Activated CD4-positive, CD25-positive, alpha-beta regulatory T cell (primary cell): ENCODE data around the gene PELI1.
"Not testable (repeated sequence)": the region's sequence is repeated elsewhere in the genome, so short reads cannot be mapped to it uniquely, and the experiment has no call there.

Experiments used
- DNase-seq, 4 experiments: peaks; one replicate each; lab custom pipeline; 2025; lab: John Stamatoyannopoulos, UW

Gene PELI1

DNA sequence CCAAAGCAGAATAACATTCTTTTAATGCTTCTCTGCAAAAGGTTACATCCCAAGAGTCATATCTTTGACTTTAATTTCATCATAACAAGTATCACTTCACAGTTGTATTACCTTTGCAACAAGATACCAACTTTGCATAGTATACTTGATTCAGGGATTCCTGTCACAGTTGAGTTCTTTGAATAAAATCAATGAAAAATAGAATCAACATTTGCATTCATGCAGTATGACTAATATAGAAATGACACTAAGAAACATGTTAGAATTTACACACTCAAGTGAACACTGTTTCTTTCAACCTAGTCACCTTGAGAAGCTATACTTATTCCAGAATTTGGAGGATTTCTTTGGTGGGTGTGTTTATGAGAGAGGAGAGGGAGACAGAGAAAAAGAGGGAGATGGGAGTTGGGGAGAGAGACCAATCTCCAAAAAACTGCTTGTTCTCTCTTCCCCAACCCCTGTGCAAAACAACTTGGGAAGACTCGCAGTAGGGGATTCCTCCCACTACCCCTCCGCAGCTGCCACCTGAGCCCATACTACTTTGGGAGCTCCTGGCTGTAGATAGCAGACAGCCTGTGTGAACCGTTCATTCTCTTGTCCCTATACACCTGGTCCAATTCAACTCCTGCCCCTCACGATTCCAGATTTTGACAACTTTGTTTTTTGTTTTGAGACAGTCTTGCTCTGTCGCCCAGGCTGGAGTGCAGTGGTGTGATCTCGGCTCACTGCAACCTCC, 57.7 kb downstream of the PELI1 start:
- no peak for DNase-seq

DNA sequence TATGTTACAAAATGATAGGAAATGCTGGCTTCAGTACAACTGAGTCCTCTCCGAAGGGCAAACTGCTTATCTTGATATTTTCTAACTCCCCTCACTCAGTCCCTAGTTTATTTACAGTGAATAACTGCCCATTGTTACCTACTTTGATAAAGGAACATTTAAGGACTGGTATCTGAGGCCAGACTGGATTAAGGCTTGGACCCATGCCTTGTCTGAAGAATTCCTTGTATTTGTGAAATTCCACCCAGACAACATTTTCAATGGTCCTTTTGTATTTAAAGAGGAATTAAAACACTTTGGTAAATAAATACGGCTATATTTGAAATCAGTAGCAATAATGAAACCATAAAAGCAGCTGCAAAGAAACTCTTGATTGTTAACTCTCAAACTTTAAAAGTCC, 58.3 kb downstream of the PELI1 start:
- DNase-seq, result no peak

GRCh38 chr2:64081046-64081445, 63.2 kb downstream of the PELI1 start:
- no peak for DNase-seq

DNA sequence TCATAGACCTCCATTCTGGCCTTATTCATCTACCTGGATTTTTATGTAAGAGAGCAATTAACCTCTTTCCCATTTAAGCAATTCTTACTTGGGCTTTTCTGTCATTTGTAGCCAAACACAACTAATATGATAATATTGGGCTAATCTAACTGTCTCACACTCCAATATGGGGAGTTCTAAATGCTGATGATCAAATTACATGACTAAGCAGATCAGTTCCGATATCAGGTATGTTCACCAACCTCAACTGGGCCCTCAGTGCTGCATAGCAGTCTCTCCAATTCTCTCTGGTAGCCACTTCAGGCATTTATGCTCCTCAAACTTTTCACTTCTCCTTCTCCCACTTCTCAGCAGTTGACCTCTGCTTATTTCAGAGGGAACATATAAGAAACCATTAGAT, 64.0 kb downstream of the PELI1 start:
- no peak for DNase-seq

GRCh38 chr2:64079688-64080087, 64.5 kb downstream of the PELI1 start:
- DNase-seq, result not testable (repeated sequence)

- DNase-seq, result not testable (repeated sequence)
These were observed 67.4 kb downstream of the PELI1 start for GRCh38 chr2:64076828-64077227.

- DNase-seq, result not testable (repeated sequence)
These were observed 69.6 kb downstream of the PELI1 start for GRCh38 chr2:64074616-64075015.

DNA sequence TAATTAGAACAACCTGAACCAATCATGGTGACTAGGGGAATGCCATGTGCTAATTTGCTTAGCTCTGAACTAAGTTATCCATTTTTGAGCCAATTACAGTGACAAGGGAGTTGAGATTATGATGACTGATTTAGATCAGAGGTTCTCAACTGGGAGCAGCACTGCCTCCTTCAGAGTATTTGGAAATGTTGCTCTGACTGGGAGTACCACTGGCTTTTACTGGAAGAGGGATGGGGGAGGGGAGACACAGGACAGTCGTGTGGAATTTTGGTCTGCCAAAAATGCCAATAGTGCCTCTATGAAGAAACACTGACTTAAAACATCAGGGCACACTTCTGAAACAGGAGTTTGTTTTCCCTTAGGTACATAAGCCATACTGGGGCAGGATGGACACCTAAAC, 76.9 kb downstream of the PELI1 start:
- DNase-seq, result no peak

DNA sequence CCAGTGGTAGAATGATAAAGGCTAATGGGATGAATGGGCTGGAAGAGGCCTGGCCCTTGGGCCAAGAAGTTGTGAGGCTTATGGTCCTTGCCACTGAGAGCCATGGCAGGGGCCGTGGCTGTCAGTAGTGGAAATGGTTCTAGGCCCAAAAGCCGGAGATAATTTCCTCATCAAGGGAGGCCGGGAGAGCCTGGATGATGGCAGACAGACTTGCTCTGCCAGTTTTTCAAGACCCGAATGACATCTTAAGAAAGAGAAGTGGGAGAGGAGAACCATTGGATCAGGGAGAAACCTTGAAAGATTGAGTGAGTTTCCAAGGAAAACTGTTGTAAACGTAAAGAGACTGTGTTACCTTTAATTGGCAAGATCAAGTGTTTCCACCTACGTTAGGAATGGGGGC, 78.7 kb downstream of the PELI1 start:
- DNase-seq, result no peak

GRCh38 chr2:64063924-64064331, 80.3 kb downstream of the PELI1 start:
- DNase-seq, result no peak

DNA sequence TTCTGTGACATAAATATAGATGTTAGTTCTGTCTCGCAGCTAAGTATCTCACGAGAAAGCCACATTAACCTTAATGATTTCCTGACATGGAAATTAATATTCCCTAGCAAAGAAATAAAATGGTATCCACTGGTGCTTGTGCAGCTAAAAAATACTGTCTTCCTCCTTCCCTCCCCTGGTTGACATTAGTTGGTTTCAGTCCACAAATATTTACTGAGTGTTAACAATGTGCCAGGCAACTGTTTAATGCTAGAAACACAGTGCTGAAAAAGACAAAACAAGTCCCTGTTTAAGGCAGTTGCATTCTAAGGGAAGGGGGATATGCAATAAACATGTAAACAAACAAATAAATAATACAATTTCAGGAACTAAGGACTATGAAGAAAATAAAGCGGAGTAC, 80.8 kb downstream of the PELI1 start:
- no peak for DNase-seq

DNA sequence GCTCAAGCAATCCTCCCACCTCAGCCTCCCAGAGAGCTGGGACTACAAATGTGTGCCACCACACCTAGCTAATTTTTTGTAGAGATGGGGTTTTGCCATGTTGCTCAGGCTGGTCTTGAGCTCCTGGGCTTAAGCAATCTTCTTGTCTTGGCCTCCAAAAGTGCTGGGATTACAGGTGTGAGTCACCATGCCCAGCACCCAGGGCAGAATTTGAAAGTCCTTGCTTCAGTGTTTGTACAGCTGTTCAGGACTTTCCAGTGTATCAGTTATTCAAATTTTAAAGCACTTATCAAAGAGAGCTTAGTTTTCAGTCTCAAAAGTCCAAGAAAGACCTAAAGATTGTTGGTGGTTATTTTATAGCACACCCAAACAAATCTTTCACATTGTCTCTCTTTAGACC, 81.4 kb downstream of the PELI1 start:
- no peak for DNase-seq

- DNase-seq, result no peak
These were observed 85.0 kb downstream of the PELI1 start for GRCh38 chr2:64059270-64059669.

DNA sequence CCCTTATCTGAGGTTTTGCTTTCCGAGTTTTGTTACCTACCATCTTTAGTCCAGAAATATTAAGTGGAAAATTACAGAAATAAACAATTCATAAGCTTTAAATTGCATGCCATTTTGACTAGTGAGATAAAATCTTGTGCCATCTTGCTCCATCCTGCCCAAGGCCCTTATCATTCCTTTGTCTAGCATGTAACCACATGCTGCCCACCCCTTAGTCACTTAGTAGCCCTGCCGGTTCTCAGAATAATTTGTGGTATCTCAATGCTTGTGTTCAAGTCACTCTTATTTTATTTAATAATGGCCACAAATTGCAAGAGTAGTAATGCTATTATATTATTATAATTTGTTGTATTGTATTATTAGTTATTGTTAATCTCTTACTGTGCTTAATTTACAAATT, 88.2 kb downstream of the PELI1 start:
- no peak for DNase-seq

DNA sequence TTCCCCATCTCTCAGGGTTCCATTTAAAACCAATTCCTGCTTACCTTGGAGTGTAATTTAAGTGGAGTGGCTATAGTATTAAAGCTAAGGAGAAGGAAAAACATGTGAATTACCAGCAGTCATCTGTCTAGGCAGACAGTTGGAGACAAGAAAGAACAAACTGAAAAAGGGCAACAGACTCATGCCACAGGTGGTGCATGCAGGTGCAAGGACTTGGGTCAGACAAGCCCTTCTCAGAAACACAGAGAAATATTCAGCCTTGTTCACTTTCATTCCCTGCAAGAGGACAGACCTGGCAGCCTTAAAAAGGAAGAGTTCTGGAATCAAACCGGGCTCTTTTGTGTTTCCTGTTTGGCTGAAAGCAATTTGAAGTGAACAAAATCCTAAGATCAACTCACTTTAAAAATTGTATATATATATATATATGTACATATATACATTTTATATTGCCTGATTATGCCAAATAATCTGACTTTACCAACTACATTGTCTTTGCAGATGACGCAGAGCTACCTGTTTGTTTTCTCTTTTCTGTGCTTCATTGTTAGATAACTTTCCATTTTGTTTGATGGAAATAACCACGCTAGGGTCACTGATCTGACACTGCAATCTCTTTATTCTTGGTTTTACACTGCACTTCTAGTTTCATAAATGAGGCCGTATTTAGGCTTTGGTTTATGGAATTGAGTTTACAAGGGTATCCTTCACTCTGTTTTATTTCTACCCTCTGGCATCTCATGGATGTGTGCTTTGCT, 89.9 kb downstream of the PELI1 start:
- no peak for DNase-seq

GRCh38 chr2:64052463-64053241, 91.6 kb downstream of the PELI1 start:
- no peak for DNase-seq

DNA sequence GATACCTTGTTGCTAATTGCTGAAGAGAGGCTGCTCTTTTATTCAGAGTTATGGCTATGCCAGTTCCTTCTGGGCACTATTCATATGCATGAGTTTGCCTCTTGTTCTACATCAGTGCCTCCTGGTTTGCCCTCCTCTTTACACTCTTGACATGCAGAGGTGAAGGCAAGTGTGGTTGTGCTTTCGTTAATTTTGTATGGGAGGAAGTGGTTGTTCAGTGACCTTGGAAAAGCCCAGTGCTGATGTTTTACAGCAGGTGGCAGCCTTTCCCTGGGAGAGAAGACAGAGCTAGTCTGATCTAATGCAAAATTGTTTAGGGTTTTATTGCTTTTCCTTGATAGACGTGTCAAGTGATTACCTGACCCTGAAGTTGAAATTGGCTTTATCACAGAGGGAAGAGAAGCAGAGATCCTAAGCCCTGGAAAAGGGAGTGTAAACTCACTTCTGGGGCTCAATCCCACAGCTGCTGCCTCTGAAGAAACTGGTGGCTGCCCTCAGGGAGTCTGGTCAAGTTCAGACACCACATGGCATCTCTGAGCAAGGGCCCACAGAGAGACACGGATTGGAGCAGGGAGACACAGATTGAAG, 94.5 kb downstream of the PELI1 start:
- peak; percentile 14 to 48 (median 36) for DNase-seq

DNA sequence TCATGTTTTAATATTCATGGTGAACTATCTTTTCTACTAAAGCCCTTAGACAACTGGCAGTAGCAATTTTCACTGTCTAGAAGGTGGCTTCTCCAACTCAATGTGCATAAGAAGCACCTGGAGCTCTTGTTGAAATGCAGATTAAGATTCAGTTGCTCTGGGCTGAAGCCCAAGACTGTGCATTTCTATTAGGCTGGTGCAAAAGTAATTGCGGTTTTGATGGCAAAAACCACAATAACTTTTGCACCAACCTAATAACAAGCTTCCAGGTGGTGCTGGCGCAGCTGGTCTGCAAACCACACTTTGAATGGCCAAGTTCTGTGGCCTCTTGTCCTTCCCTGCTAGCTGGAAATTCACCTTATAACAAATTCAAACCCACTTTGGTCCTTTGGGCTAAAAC, 98.3 kb downstream of the PELI1 start:
- DNase-seq, result no peak
